ENCODE data around the gene TENM4. TPM values are rescaled to one million over a fixed set of nuclear protein-coding genes. Genes with fewer than 3 reads are reported as not detected.

The TENM4 gene
- total and polyA plus RNA-seq, 2 of the 8 experiments (the other 6 are each of a cell fraction or from before 2014, with no cell fraction given) = 3.5 to 7.2 TPM

GRCh38 chr11:78940500-78941225 is 500.2 kb downstream of the TENM4 start (continued):
- TF ChIP-seq, protein P1, sequence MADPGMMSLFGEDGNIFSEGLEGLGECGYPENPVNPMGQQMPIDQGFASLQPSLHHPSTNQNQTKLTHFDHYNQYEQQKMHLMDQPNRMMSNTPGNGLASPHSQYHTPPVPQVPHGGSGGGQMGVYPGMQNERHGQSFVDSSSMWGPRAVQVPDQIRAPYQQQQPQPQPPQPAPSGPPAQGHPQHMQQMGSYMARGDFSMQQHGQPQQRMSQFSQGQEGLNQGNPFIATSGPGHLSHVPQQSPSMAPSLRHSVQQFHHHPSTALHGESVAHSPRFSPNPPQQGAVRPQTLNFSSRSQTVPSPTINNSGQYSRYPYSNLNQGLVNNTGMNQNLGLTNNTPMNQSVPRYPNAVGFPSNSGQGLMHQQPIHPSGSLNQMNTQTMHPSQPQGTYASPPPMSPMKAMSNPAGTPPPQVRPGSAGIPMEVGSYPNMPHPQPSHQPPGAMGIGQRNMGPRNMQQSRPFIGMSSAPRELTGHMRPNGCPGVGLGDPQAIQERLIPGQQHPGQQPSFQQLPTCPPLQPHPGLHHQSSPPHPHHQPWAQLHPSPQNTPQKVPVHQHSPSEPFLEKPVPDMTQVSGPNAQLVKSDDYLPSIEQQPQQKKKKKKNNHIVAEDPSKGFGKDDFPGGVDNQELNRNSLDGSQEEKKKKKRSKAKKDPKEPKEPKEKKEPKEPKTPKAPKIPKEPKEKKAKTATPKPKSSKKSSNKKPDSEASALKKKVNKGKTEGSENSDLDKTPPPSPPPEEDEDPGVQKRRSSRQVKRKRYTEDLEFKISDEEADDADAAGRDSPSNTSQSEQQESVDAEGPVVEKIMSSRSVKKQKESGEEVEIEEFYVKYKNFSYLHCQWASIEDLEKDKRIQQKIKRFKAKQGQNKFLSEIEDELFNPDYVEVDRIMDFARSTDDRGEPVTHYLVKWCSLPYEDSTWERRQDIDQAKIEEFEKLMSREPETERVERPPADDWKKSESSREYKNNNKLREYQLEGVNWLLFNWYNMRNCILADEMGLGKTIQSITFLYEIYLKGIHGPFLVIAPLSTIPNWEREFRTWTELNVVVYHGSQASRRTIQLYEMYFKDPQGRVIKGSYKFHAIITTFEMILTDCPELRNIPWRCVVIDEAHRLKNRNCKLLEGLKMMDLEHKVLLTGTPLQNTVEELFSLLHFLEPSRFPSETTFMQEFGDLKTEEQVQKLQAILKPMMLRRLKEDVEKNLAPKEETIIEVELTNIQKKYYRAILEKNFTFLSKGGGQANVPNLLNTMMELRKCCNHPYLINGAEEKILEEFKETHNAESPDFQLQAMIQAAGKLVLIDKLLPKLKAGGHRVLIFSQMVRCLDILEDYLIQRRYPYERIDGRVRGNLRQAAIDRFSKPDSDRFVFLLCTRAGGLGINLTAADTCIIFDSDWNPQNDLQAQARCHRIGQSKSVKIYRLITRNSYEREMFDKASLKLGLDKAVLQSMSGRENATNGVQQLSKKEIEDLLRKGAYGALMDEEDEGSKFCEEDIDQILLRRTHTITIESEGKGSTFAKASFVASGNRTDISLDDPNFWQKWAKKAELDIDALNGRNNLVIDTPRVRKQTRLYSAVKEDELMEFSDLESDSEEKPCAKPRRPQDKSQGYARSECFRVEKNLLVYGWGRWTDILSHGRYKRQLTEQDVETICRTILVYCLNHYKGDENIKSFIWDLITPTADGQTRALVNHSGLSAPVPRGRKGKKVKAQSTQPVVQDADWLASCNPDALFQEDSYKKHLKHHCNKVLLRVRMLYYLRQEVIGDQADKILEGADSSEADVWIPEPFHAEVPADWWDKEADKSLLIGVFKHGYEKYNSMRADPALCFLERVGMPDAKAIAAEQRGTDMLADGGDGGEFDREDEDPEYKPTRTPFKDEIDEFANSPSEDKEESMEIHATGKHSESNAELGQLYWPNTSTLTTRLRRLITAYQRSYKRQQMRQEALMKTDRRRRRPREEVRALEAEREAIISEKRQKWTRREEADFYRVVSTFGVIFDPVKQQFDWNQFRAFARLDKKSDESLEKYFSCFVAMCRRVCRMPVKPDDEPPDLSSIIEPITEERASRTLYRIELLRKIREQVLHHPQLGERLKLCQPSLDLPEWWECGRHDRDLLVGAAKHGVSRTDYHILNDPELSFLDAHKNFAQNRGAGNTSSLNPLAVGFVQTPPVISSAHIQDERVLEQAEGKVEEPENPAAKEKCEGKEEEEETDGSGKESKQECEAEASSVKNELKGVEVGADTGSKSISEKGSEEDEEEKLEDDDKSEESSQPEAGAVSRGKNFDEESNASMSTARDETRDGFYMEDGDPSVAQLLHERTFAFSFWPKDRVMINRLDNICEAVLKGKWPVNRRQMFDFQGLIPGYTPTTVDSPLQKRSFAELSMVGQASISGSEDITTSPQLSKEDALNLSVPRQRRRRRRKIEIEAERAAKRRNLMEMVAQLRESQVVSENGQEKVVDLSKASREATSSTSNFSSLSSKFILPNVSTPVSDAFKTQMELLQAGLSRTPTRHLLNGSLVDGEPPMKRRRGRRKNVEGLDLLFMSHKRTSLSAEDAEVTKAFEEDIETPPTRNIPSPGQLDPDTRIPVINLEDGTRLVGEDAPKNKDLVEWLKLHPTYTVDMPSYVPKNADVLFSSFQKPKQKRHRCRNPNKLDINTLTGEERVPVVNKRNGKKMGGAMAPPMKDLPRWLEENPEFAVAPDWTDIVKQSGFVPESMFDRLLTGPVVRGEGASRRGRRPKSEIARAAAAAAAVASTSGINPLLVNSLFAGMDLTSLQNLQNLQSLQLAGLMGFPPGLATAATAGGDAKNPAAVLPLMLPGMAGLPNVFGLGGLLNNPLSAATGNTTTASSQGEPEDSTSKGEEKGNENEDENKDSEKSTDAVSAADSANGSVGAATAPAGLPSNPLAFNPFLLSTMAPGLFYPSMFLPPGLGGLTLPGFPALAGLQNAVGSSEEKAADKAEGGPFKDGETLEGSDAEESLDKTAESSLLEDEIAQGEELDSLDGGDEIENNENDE (IDR thresholded peaks at IDR 0.05; ENCODE audit: insufficient replicate concordance, low read length) = peak; percentile 27
- TF ChIP-seq RAD21 (IDR thresholded peaks at IDR 0.05 in 1 of 2, conservative IDR thresholded peaks at IDR 0.05 in 1 of 2; ENCODE audit: low read depth in 2 of 2, low read length in 2 of 2) (peak in 1 of 2 experiments; percentile 19; a peak in 1 of 4 replicates), KDM1A (IDR thresholded peaks at IDR 0.05; ENCODE audit: borderline replicate concordance, low read length) (0 out of 2 replicates have a peak, but pooled peaks have one; percentile 32), TEAD4 (IDR thresholded peaks at IDR 0.05; ENCODE audit: low read depth, low read length) (peak; percentile 78), CEBPB (IDR thresholded peaks at IDR 0.05; ENCODE audit: low read depth, low read length) (no peak), CTBP2 (IDR thresholded peaks at IDR 0.05; ENCODE audit: borderline replicate concordance, insufficient read depth, insufficient read length, low read length) (no peak), EP300 (IDR thresholded peaks at IDR 0.05; ENCODE audit: borderline replicate concordance in 1 of 2, low read depth in 2 of 2, low read length in 2 of 2) (no peak), RFX5 (IDR thresholded peaks at IDR 0.05; ENCODE audit: borderline replicate concordance, low read depth, low read length) (no peak), CBX8 (IDR thresholded peaks at IDR 0.05; ENCODE audit: borderline replicate concordance, low read depth, low read length) (no peak)
